HG02642 (cell line): Measurements from ENCODE around the gene CPN2.

Experiments
- ATAC-seq: cut with Tn5 transposase; IDR thresholded peaks from one replicate; pipeline ENCODE4 v1.9.1; 2021; ENCODE audit warnings: mild to moderate bottlenecking; ENCODE audit not compliant: unreplicated experiment, poor library complexity

CPN2 gene

DNA sequence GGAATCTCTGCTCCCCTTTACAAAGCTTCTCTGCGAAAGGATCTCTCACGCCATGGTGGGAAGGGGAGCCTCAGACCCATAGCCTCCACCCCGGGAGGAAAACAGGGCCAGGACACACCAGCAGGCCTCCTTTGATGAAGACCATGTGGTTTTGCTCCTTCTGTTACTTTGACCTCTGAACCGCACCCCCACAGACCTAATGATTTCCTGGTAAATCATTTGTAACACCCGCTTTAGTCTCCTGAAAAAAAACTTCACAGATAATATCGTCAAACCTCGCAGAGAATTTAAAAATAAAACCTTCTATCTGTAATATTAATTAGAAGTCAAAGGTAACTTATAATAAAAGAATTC, 18.3 kb downstream of the CPN2 start:
- ATAC-seq = no peak

DNA sequence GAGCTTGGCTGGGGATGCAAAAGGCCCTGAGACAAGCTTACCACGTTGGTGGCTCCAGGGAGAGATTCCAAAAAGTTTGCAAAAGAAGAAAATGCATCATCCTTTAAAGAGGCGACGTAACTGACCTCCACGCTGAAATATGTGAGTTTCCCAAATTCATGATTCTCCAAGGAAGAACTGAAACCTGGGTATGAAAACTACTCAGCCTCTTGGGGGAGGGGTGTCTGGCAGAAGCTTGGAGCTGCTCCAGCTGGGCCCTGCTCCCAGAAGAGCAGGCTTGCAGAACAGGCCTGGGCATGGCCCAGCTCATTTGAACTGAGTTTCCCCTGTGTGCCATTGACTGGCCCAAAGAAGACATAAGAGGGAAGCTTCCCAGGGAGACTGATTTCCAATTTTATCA, 20.5 kb downstream of the CPN2 start:
- ATAC-seq = no peak

DNA sequence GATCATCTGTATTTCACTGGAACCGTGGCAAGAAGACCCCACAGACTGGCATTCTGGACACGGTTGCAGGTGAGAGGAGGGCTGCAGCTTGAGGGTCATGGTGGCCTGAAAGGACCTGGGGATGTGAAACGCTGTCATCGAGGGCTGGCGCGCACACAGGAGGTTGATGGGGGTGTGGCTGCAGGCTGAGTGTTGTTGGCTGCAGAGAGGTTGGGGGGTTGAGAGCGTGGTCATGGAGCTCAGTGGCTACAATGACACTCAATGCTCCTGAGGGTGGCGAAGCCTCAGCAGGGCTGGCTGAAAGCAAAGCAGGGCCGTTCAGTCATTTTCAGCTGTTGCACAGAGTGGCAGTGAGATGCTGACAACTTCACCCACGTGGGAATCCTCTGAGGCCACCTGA, 21.0 kb downstream of the CPN2 start:
- no peak for ATAC-seq

DNA sequence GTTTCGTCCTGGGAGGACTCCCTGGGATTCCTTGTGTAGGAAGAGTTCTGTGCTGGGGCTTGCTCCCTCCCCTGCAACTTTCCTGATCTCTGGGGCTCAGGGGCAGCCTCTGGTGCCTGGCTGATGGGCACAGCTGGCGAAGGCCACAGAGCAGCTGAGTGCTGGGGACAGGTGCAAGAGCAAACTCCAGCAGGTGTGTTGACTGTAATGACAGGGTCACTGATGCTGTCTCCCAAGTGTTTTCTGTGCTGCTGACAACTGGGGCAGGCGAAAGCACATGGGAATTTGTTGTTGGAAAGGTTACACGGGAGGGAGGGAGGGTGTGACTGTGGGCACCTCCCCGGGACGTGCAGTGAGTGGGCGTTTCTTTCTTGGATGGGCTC, 21.6 kb downstream of the CPN2 start:
- ATAC-seq = no peak

DNA sequence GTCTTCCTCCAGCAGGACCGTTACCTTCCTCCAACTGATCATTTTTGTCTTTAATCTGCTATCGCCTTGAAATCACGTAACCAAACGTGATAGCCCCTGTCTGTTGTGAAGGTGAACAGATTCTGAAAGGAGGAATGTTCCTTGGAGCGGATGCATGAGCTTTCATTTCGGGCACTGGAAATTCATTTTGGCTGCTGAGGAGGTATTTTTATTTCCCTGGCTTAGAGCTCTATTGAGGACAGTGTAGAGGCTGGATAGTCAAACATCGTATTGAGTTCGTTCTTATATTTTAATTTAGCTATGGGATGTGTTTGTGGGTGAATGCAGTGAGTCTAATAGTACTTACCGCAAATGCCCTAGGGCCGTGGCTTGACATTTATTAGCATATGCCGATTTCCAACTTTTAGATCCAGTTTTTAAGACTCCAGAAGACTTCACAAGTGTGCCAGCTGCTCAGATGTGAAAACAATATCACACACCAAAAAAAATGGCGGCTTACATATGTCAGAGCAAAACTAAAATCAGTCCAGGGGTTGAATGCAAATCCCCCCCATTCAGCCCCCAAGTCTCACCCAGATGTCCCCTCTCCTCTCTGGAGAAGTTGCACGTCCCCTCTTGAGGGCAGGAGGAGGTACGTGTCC, 22.1 kb downstream of the CPN2 start:
- ATAC-seq = no peak

DNA sequence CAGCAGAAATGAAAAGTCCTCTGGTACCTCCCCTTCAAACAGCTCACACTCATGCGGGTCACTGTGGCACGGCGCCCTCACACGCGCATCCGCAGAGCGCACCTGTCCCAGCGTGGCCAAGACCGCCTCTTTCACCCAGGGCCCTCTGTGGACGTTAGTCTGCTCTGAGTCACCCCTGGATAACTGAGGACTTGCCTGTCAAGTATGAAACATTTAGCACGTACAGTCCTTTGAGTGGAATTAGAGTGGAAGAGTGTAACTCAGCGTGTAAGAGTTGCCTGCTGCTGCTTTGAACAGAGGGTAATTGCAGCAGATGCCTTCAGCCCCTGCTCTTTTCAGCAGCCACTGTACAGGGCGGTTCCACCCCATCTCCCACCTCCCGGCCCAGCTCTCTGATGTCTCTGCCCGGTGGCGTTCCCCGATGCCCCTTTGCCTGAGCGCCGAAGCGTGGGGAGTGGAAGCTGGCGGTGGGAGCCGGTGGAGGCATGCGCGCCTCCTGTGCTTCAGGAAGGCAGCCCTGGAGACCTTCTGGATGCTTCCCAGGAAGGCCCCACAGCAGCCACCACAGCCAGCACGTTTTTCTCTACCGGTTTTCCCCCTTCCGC, 23.0 kb downstream of the CPN2 start:
- ATAC-seq = no peak

DNA sequence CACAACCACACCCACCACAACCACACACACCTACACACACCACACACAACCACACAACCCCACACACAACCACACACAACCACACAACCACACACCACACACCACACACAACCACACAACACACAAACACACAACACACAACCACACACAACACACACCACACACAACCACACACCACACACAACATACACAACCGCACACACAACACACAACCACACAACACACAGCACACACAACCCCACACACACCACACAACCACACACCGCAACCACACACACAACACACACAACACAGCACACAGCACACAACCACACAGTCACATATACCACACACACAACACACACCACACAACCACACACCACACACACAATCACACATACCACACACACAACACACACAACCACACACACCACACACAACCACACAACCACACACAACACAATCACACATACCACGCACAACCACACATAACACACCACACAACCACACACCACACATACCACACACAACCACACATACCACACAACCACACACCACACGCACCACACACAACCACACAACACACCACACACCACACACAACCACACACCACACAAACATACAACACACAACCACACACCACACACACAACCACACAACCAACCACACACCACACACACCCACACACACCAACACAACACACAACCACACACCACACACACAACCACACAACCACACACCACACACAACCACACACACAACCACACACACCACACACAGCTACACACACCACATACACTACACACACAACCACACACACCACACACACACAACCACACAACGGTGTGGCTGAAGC, 23.7 kb downstream of the CPN2 start:
- ATAC-seq = no peak

DNA sequence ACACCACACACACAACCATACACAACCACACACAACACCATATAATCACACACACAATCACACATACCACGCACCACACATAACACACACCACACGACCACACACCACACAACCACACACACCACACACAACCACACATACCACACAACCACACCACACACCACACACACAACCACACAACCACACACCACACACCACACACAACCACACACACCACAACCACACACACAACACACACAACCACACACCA, 24.2 kb downstream of the CPN2 start:
- no peak for ATAC-seq

DNA sequence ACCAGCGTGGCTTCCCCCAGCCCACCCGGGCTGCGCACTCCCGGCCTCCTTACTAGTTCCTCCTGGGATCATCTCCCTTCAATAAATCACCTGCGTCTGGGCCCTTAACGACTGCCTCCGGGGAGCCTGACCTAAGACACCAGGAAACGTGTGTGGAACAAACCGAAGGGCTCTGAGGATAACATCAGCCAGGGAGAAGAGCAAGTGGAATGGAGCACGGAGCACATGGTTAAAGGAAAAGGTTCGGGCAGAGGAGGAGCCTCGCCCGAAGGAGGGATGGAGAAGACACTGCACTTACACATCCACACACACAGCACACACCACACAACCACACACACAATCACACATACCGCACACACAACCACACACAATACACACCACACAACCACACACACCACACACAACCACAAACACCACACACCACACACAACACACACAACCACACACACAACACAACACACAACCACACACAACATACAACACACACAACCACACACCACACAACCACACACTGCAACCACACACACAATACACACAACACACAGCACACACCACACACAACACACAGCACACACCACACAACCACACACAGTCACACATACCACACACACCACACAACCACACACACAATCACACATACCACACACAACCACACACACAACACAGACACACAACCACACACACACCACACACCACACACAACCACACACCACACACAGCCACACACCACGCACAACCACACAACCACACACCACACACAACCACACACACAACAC, 24.7 kb downstream of the CPN2 start:
- no peak for ATAC-seq

DNA sequence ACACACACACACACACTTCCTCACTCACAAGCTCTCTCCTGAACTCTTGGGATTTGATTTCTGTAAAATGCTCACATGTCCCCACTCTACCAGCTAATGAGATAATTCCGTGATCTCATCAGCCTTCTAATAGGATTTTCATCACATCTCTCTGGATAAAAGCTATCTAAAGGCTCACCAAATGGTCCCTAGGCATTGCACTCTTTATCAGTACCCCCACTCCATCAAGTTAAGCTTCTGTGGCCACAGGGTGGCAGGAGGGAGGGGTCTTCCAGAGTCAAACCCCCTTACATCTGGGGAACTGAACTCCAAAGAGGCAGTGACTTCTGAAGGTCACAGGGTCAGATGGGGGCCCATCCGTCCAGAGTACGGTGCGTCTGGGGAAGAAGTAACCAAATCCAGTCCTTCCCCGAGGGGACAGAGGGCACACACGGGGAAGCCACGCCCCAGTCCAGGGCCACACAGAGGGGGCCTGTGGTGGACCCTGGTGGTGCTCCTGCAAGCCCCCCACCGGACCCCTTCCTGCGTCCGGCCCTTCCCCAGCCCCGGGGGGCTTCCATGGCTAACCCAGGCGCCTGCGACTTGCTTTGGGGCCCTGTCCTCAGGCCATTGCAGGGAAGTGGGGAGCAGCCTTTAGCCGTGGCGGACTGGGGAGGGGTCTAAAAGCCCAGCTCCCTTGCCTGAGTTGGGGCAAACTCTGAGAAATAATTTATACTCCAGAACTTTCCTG, 25.5 kb downstream of the CPN2 start:
- no peak for ATAC-seq

DNA sequence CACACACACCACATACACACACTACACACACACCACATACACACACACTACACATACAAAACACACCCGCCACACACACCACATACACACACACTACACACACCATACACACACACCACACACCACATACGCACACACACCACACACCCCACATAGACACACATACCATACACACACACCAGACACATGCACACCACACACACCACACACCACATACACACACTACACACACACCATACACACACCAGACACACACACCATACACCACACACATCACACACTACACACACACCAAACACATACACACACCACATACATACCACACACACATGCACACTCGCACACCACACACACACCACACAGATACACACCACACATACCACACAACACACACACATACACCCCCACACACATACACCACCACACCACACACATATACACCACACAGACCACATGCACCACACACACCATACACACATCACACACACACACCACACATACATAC, 26.3 kb downstream of the CPN2 start:
- ATAC-seq = no peak

DNA sequence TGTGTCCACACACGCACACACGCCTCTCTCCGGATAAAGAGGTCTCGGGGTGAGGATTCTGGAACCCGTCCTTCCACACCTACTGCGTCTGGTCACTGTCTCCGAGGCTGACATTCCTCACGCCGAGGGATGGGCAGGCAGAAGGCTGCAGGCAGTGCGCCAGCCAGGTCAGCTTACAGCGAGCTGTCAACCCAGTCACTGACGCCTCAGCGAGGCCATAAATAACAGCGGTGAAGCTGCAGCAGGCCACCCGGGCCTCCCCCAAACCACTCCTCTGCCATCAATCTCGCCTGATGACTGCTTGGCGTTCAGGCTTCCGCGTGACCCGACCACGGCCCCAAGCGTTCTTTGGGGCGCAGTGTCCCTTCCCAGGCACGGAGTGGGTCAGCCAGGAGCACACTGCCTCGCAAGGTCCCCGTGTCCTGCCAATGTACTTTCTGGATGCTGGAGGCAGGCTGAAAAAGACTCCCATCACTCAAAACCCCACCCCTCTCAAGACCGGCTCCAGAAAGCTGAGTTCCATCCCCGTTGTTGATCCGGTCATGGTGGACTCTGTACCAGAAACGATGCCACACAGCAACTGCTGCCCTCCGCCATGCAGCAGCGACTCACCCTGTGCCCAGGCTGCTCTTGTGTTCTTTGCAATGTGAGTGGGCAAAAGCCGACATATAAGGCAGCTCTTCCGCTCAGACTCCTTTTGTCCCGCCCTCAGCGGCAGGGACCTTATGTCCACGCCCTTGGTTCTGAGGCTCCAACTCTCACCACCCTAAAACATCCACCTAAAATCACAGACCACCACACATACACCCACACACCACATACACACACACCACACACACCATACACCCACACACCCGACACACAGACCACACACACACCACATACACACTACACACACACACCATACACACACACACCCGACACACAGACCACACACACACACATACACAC, 27.1 kb downstream of the CPN2 start:
- ATAC-seq = no peak

DNA sequence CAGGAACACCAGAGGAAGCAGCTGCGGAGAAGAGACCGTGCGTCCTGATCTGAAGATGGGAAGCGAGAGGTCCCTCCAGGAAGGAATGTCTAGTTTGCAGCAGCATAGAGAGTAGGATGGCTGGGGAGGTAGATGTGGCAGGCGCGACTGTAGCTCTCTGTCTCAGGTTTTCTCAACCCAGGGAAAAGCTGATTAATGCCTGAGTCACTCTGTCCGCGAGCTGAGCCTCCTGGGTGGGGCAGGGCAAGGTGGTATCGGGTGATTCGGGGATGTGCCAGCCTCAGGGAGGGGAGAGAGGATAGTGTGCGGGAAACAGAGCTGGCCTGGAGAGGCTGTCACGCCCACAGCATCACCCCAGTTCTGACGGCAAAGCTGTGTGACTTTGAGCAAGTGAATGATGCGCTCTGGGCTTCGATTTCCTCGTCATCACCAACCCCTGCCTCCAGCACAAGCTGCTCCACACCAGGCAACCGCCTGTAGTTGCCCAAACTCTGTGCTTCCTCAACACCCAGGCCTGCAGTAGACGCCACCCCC, 28.4 kb downstream of the CPN2 start:
- ATAC-seq = no peak

DNA sequence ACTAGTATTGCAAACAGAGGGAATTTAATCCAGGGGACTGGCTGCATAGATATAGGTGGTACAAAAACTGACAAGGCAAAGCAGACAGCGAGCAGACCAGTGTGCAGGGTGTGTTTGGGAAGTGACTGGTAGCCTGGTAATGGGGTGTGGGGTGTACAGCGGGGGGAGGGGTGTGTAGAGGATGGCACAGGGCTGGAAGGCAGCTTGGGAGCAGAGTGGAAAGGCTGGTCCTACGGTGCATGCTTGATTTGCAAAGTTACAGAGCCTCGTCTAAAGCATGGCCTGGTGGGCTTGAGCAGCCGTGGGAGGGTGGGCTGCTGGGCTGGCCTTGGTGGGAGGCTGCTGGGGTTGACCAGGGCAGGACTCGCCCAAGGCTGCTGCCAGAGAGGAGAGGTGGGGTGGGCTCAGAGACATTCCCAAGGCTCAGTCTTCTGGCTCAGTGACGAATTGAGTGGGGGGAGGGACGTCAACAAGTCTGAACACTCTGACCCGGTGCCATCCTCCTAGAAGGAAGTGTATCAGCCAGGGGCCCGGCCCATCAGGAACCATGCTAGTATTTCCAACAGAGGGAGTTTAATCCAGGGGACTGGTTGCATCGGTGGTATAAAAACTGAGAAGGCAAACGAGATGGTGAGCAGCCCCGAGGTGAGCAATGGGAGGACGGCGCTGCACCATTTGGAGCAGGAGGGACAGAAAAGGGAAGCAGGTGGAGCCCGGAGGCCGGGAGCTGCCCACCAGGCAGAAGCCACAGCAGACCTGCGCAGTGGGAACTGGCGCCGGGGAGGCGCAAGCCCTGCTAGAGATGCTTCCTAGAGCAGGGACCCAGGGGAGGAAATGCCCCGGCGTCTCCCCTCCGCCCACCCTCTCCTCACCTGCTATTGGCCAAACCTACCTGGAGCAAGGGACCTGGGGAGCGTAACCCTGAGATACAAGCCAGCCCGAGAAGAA, 29.2 kb downstream of the CPN2 start:
- ATAC-seq = no peak

DNA sequence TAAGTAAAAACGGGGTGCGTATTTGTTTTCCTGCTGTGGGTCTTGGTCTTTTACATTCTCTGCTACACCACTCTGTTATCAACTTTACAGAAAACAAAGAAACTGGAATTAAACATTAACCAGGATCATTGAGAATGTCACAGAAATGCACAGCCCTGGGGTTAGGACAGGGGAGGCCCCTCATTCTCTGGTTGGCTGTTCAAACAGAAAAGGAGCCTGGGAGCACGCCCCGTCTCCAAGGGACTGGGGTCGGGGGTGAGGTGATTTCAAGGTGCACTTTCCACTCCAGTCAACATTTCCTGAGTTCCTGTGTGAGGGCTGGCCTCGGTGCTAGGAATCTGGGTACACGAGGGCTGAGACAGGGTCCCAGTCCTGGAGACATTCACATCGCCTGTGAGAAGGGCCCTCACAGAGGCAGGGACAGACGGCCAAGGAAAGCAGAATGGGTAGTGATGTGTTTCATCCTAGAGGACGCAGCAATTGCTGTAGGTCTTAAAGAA, 30.3 kb downstream of the CPN2 start:
- ATAC-seq = no peak

DNA sequence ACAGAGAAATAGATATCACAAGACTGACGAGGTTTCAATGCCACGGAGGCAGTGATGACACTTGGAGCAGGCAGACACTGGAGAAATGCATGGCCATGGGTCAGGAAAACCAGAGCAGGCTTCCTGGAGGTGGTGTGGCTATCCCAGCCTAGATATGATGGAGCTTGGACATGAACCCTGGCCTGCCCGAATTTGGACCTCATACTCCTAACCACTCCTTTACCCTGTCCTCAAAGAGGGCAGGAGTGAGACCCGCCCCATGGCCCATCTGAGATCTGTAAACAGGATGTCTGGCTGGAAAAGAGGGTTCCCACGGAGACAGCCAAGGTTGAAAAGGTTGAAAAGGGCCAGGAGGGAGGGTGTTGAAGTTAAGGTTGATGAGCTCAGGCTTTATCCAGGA, 31.0 kb downstream of the CPN2 start:
- ATAC-seq = no peak

DNA sequence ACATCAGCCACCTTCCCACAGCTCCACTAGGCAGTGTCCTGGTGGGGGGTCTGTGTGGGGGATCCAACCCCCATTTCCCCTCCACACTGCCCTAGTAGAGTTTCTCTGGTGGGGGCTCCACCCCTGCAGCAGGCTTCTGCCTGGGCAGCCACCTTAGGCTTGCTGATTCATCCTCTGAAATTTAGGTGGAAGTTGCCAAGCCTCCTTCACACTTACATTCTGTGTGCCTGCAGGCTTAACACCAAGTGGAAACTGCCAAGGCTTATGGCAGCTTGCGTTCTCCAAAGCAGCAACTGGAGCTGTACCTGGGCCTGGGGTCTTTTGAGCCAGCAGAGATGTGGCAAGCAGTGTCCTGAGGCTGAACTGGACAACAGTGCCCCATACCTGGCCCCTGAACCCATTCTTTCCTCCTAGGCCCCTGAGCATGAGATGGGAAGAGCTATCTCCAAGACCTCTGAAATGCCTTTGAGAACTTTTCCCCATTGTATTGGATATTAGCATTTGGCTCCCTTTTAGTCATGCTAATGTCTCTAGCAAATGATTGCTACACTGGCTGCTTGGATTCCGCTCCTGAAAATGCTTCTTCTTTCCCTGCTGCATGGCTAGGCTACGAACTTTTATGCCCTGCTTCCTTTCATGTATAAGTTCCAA, 32.5 kb downstream of the CPN2 start:
- no peak for ATAC-seq
